NCI-H1930 (cell line): ENCODE results near the gene EMX1.
A peak's percentile ranks its signal among the peaks of the same experiment; 100 is the strongest.

Source experiments
- DNase-seq, 2 experiments: peaks; one replicate each; lab custom pipeline; 2025; lab: John Stamatoyannopoulos, UW

EMX1 gene

GRCh38 chr2:72925328-72925943 lies 8.1 kb downstream of the EMX1 start:
- DNase-seq = no peak

- DNase-seq = no peak
Observed at GRCh38 chr2:72926368-72926767, 9.0 kb downstream of the EMX1 start.

GRCh38 chr2:72926811-72927465 lies 9.6 kb downstream of the EMX1 start:
- DNase-seq = no peak

GRCh38 chr2:72927619-72928550 lies 10.6 kb downstream of the EMX1 start:
- DNase-seq = no peak

GRCh38 chr2:72929010-72929409 lies 11.7 kb downstream of the EMX1 start:
- no peak for DNase-seq

- DNase-seq = no peak
Observed at GRCh38 chr2:72931280-72931910, 14.1 kb downstream of the EMX1 start.

GRCh38 chr2:72932045-72932740 lies 14.9 kb downstream of the EMX1 start:
- no peak for DNase-seq

GRCh38 chr2:72932805-72933204 lies 15.5 kb downstream of the EMX1 start:
- no peak for DNase-seq

GRCh38 chr2:72933207-72933606 lies 15.9 kb downstream of the EMX1 start:
- no peak for DNase-seq

GRCh38 chr2:72933646-72934151 lies 16.4 kb downstream of the EMX1 start:
- DNase-seq = no peak

GRCh38 chr2:72934683-72935610 lies 17.6 kb downstream of the EMX1 start:
- DNase-seq = peak in 1 of 2 experiments; percentile 27

- DNase-seq = no peak
Observed at GRCh38 chr2:72935611-72935957, 18.3 kb downstream of the EMX1 start.

GRCh38 chr2:72936660-72937355 lies 19.5 kb downstream of the EMX1 start:
- DNase-seq = no peak

GRCh38 chr2:72937356-72937669 lies 20.0 kb downstream of the EMX1 start:
- DNase-seq = no peak

GRCh38 chr2:72938455-72938854 lies 21.1 kb downstream of the EMX1 start:
- no peak for DNase-seq

GRCh38 chr2:72940361-72940760 lies 23.0 kb downstream of the EMX1 start:
- DNase-seq = no peak

GRCh38 chr2:72940786-72941185 lies 23.5 kb downstream of the EMX1 start:
- no peak for DNase-seq

- DNase-seq = no peak
Observed at GRCh38 chr2:72942293-72942692, 25.0 kb downstream of the EMX1 start.

- DNase-seq = no peak
Observed at GRCh38 chr2:72942881-72943418, 25.6 kb downstream of the EMX1 start.
